ENCODE data around the gene TDRD1.

DNA sequence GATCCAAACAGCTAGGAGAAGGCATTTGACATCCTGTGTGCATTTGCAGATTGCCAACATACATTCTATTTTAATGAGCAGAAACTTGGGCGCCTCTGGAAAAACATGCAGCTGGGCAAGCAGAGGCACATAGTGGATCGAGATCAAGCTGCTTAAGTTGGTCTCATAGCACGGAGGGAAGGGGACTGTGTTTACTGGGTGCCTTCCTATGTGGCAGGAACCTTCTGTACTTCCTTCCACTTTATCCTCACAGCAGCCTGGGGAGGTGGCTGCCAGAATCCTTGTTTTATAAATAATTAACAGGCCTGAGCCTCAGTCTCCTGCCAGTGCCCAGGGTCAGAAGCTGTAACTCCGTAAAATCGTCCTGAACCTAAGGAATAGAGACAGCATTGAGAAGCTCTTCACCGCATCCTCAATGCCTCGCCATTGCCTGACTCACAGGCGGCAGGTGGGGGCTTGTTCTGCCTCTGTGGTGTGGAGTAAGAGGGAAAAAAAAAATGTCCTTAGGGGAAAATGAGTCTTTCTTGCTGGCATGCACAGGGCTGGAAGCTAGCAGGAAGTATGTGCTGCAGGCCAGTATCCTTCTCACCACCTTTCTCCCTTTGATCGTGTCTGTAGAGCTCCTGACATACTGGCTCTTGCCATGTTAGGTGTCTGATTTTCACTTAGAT lies 66.1 kb downstream of the TDRD1 start:
- TF ChIP-seq ZNF274 (IDR thresholded peaks at IDR 0.05; ENCODE audit: low read depth, low read length) = no peak
- no peak for TF ChIP-seq RAD21 (IDR thresholded peaks at IDR 0.05; ENCODE audit: low read depth)

Data from HCT116 (cell line).